HG02938 (cell line): ENCODE measurements around the gene HERC3.

Experiments used
- ATAC-seq: cut with Tn5 transposase; IDR thresholded peaks from one replicate; pipeline ENCODE4 v1.9.1; 2021; ENCODE audit warnings: mild to moderate bottlenecking, moderate library complexity; ENCODE audit not compliant: unreplicated experiment

The HERC3 gene

DNA sequence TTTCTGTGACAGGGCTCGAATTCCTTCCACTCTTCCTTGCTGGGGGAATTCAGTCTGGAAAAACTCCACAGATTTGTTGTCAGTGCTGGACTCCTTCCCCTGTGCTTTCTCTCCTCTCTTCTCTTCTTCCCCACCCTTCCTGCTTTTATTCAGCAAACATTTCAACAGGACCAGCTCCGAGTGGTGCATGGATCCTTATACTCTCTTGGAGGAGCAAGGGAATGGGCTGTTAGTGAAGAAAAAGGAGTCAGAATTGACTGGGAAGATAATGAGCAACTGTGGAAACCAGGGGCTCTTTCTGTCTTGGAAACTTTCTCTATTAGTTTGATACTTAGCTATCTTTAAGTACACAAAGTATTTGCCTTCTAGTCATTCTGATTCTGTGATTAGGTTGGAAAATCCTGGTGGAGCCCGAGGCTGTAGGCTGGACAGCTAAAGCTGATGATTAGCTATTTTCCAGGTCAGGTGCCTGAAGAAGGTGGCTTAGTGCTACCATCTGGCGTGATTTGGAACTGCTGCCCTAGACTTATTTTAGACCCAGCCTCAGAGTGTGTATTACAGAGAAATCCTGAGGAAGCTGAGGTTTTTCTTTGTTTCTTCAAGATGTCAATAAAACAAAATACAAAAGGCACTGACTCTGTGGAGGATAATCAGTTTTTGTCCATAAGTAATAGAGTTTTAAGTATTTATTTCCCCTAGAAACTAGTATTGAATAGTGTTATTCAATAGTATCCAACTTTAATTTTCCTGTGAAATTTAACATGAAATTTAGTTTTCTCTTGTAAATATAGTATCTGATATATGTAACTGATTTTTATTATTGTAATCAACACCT, 67.0 kb downstream of the HERC3 start:
- peak; percentile 85 for ATAC-seq

DNA sequence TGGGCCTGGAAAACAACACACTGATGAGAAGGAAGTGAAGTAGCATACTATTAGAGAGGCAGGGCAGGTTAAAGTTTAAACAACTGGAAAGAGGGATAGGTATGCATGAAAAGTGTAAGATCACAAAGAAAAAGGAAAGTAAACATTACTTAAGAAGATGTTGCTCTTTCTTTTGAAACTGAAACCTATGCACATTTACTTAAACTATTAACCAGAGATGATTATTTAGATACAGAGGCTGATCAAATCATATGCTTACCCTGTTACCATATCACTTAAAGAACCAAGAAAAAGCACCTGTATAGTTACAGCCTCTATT, 67.6 kb downstream of the HERC3 start:
- no peak for ATAC-seq

DNA sequence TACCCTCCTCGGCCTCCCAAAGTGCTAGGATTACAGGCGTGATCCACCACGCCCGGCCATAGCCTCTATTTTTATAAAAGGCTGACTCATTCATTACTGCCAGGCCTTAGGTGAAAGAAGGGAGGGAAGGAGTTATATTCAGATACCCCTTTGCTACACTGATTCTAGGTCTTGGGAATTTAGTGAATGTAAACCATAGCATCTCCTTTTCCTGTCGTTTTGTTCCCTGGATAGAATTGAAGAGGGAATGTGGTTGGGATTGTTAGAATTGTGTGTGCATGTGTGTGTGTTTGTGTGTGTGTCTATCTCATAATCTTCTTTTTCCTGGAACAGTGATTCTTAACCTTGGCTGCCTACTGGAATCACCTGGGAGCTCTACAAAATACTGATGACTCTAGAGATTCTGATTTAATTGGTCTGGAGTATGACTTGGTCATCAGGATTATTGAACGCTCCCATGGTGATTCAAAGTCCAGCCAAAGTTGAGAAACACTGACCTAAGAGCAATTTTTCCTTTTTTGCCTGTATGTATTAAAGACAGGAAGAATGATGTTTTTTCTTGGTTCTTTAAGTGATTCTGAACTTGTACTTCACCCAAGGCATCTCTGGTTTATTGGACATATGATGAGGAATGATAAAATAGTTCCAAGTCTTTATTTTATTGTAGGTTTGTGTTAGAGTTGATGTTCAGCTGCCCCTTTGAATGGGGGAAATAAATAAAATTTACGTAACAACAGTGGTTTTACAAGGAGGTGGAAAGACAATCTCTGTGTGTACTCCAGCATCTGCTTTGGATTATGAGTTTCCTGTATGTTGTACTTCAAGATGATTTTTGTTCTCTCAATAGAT, 68.4 kb downstream of the HERC3 start:
- ATAC-seq: no peak

DNA sequence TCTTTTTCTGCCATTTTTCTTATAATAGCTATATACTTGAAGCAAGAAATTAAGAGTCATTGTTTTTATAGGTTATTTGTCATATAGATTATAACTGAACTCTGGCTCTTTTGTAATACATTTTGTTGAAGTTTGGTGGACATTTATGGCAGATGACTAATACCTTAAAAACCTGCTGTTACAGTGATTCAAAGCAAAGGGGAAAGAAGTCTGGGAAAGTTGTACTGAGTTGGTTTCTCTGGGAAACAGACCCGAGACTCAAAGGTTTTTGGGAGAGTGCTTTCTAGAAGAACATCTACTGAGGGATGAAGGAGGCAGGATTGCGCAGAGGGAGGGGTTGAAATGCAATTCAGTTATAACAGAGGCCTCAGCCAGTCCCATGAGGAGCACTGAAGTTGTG, 69.5 kb downstream of the HERC3 start:
- no peak for ATAC-seq

DNA sequence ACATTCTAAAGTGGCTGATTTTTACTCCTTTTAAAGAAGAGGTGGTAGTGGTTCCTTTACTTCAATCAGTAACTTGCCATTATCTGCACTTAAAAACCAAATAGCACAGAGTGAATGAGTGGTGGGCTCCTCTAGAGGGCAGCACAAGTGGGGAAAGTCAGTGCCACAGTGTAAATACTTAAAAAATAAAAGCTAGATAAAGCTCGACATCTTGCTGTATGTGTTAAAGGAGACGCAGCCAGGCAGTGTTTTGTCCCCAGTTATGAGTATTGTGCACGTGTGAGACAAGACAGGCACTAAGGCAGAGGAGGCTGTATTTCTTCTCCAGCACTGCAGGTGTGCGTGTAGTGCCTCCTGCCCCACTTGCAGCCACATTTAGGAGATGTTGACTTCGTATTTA, 80.7 kb downstream of the HERC3 start:
- peak; percentile 59 for ATAC-seq

DNA sequence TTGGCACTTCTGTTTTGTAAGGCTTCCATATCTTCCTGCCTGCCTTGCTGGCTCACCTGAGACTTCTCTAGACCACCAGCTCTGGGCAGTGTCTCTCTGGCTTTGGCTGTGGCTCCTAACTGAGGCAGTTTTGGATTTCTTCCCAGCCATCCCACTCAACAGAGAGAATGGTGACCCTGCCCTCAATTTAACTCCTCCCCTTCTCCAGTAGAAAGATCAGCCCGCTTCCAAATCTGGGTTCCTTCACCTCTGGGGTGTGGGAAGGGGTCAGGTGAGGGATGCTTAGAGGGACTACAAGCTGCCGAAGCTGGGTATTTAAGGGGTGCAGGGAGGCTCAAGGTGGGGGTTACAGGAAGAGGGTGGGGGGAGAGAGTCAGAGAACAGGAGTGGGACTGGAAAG, 81.6 kb downstream of the HERC3 start:
- ATAC-seq: no peak

DNA sequence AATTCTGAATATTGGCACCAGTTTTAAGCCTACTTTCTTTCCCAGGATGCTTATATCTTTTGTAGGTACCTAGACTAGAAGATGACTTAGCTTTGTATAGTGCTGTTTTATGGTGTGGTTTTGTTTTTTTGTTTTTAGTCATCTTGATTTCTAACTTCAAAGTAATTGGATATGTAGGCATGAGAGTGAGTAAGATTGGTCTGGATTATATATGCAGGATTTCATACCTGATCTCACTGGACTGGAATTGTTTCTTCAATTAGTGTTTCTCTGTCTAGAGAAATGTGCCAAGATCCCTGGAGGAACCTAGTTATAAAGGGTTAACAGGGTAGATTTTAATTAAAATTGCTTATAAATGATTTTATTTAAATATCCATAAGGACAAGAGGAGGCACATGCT, 82.3 kb downstream of the HERC3 start:
- no peak for ATAC-seq

DNA sequence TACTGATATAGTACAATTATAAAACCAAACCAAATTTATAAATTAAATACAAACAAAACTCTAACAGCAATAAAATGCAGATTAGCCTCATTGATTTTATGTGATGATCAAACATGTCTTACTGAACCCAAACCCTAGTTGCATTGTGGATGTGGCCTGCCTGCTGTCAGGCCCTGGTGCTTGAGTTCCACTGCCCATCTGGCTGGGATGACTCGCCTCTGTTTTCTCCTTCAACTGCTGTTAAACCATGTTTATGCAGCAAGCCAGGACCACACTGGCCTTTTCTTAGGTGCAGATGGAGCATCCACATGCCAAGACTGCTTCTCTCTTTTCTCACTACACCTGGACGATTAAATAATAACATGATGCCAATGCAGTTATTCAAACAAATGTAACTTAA, 82.7 kb downstream of the HERC3 start:
- no peak for ATAC-seq

DNA sequence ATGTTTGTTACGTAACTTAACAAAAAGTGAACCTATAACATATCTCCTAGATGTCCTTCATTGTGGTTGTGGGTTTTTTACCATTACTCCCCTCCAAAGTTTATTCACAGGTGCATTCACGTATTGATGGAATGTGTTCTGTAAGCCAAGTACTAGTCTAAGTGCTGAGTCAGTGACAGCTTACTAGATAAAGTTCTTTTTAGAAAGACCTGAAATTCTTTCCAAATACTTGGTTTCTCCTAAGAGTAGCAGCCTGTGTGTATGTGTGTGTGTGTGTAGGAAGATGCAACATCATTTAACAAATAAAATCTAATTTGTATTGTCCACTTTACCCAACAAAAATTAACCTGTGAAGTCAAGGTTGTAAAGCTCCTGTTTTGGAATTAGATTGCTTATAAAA, 83.3 kb downstream of the HERC3 start:
- no peak for ATAC-seq

DNA sequence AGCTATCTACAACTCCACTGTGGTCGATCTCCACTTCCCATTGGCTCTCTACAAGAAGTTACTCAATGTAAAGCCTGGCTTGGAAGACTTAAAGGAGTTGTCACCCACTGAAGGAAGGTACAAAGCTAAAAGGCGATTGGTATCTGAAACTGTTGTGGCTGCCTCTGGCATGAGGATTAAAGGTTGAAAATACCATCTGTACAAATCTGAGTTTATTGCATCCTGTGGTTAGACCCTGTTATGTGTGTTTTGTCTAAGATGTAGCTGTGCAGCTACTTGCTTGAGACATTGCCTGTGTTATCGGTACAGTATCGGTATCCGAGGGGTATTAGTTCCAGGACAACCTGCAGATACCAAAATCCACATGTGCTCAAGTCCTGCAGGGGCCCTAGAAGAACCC, 88.9 kb downstream of the HERC3 start:
- no peak for ATAC-seq

DNA sequence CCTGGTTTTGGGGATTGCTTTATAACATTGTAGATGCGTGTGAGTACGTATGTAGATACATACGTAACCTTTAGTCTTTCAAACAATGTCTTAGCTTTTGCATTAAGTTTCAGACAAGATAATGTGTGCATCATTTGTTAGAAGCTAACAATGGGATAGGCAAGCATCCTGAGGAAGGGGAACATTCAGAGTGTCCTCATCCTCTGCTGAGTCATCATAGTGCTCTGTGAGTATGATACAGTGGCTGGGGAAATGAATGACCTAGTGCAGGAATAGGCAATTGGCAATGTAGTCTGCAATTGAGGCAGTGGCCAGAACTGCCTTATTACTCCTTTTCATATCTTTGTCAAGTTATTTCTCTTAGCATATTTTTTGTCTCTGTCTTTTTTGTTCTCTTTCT, 98.1 kb downstream of the HERC3 start:
- no peak for ATAC-seq

DNA sequence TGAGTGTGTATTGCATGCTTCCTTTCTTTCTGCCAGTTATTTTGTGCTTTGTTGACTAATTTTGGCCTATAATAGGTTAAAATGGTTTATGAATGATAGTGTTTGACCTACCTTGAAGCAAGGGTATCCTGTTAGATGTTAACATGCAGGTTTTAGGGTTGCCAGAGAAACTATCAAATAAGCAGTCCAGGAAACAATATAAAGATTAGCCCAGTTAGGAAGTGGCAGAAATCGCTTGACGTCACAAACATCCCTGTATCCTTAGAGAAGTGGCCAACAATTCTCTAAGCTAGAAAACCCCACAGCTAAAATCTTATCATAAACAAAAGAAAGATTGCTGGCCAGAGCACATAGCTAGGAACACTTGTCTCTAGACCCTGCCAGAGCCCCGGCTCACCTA, 101.5 kb downstream of the HERC3 start:
- no peak for ATAC-seq

DNA sequence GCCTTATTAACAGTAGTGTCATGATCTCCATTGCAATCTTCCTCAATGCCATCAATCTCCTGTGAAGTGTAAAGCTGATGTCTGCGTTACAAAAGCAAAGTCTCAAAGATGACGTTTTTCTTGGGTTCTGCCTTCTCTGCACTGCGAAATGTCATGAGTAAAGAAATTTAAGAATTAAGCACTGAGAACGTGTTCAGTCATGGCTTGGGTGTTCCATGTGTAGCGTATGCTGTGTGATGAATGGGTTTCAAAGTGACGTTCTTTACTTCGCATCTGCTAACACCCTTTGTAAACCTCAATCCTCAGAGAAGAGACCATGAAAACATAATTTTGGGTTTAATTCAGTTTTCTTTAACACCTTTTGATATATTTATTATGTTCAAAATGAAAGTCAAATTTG, 104.3 kb downstream of the HERC3 start:
- no peak for ATAC-seq

DNA sequence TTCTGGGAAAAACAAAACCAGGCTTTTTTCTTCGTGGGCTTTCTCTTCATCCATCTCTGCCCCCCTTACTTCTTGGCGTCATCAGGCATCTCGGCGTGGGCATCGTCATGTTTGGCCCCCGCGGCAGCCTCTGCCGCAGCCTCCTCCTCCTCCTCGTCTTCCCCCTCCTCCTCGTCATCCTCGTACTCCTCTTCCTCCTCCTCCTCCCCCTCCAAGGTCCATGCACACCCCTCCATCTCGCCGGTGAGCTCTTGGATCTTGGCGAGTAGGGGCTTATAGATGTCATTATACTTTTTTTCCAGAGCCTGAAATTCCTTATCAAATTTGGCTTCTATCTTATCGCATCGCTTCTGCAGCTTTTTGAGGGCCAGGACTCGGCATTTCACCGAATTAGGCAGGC, 104.9 kb downstream of the HERC3 start:
- no peak for ATAC-seq

DNA sequence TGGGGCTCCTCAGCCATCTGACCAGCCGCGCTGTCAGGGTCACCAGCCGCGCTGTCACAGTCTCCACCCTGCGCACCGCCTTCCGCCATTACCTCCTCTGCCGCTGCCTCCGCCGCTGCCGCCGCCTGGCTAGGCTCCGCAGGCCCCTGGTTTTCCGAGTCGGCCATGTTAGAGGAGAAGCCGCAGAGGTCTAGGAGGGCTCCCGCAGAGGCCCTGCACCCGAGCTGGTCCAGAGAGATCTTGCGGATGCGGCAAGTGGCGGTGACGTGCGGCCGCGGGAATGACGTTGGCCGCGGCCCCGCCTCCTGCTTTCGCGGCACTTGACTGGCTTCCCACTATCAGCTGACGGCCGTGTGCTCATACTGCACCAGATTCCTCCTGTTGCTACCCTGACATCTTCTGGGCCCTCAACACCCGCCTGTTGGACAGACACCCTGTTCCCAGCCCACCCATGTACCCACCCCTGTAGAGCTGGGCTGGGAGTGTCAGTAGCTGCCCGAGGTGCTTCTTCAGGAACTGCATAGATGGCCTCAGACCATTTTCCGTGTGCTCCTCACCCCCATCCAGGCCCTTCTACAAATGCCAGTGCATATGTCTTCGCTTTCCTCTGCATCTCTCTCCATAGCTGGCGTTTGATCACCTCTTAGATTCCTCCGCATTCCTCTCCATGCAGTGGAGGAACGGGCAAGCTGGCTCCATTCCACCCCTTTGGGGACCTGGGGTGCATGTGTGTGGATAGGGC, 105.5 kb downstream of the HERC3 start, which contains the start of gene NAP1L5:
NAP1L5 (minus strand) TSS at position 242 of the 742 bp plus-strand sequence; CDS start at position 167, 75 bp downstream.
- peak; percentile 96 for ATAC-seq

DNA sequence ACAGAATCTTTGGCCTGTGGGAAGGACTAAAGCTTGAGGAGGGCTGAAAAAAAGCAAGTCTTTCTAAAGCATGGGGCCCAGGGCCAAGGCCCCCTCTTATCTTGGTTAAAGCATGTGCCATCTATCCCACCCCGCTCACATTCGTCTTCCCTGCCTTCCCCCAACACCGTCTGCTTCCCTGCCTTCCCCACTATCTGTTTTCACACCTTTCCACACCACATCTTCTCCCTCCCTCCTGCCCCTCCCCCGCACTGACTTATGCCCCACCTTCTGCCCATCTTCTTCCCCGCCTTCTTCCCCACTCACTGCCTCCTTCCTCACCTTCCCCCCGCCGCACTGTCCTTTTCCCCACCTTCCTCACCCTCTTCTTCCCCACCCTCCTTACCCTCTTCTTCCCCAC, 106.2 kb downstream of the HERC3 start:
- no peak for ATAC-seq

DNA sequence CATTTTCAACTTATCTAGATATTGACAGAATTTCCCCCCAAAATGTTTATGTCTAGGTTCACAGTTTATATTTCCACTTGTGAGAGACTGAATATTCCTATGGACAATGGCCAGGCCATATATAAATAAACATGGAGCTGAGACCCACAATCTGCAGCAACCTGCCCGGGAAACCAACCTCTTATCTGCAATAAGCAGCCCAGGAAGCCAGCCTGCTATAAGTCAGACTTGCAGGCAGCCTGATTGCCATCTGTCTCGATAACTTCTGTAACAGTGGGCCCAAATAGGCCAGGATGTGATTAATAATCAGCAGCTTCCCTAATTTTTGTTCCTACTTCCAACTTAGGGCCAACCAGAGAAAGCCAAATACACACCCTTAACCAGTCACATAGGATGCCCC, 110.5 kb downstream of the HERC3 start:
- no peak for ATAC-seq

DNA sequence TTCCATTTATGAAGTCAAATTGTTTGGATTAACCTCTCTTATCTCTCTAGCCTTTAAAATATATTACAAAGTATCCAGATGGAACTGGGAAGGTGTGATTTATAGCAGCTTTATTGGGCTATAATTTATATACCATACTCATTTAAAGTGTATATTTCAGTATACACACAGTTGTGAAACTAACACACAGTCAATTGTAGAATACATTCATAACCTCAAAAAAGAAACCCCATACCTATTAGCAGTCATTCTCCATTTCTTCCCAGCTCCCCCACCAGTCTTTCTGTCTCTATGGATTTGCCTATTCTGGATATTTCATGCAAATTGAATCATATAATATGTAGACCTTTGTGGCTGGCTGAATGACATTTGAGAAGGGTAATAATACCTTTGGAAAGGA, 112.9 kb downstream of the HERC3 start:
- ATAC-seq: no peak

DNA sequence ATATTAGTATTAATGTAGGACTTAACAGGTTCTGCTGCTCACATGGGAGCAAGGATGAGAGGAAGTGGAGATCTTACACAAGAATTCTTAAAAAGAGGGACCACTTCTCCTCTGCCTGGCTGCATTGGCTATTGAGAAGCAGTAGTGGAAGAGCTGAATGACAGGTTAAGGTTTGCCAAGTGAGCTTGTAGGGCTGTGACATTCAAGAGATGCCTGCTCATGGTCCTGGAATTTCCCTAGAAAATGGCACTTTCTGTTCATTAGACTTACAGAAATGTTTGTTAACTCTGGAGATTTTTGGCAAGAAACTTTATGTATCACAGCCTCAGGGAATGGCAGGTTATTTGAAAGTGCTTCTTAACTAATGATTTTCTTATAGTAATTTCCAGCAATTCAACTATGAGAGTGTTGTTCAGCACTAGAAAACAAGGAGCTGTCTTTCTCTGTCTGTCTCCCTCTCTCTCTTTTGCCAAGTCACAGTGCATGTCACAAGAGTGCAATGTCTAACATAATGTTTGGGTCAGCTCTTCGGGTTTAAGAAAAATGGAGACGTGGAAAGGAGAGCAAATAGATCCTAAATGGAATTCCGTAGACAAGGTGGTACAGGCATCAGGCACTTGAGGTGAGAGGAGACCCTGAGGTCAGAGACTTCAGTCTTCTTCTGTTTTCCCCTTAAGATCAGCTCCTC, 113.7 kb downstream of the HERC3 start:
- no peak for ATAC-seq

DNA sequence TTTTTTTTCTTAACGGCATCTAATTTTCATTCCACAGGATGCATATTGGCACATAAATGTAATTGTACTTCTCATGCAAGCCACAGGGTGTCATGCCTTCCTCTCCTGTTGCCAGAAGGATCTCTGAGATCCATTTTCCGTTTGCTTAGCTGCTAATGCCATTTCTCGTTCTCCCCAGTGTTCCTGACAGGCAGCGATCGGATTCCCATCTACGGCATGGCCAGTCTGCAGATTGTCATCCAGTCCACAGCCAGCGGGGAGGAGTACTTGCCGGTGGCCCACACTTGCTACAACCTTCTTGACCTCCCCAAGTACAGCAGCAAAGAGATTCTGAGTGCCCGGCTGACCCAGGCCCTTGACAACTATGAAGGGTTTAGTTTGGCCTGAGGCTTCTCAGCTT, 114.3 kb downstream of the HERC3 start:
- ATAC-seq: no peak

DNA sequence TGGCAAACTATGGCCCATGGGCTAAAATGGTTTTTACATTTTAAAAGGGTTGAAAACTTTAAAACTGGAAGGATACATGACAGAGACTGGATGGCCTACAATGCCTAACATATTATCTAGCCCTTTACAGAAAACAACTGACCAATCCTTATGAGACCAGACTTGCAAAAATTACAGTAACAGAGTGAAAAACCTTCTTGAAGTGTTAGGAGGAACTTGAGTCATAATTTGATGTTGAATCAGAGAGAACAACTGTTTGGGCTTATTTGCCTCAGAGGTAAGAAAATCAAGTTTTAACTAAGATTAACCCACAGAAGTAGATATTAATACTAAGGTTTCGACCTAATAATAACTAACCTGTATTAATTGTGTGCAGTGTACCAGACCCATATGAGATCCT, 117.7 kb downstream of the HERC3 start:
- no peak for ATAC-seq
